Gastrocnemius medialis (tissue), 4 donors: Measurements from ENCODE around the gene EP400.

Experiments used
- CTCF ChIP-seq, 5 experiments: fragments of 450-650 bp in 3 of 5; fragments of 200-600 bp in 2 of 5; sonication (generic) in 2 of 5; IDR thresholded peaks in 4 of 5; conservative IDR thresholded peaks in 1 of 5; 1 replicate in 4 of 5; 2 replicates in 1 of 5; pipeline ENCODE4 v1.5.1; 2016 to 2019; ENCODE audit warnings: antibody characterized with exemption in 5 of 5, mild to moderate bottlenecking in 3 of 5, moderate library complexity in 3 of 5
- POLR2A ChIP-seq, 2 donors: fragments of 450-650 bp; IDR thresholded peaks; one replicate each; pipeline ENCODE4 v1.6.1; 2017; ENCODE audit warnings: antibody characterized with exemption in 2 of 2, mild to moderate bottlenecking in 2 of 2, moderate library complexity in 2 of 2

GRCh38 chr12:131947482-131948027 is 2.2 kb upstream of the EP400 start:
- TF ChIP-seq CTCF (IDR thresholded peaks at IDR 0.05 in 4 of 5, conservative IDR thresholded peaks at IDR 0.05 in 1 of 5) (no peak), POLR2A (IDR thresholded peaks at IDR 0.05) (no peak)
